Right lobe of liver (tissue), 4 donors: ENCODE measurements around the gene LHPP.

ENCODE experiments used
- CTCF ChIP-seq, 4 donors: fragments of 200-600 bp in 3 of 4; fragments of 450-650 bp in 1 of 4; IDR thresholded peaks; one replicate each; pipeline versions ENCODE4 v1.5.1 to v1.8.0; 2016 to 2022; ENCODE audit warnings: antibody characterized with exemption in 4 of 4, mild to moderate bottlenecking in 2 of 4
- POLR2A ChIP-seq: fragments of 450-650 bp; IDR thresholded peaks from one replicate; pipeline ENCODE4 v1.6.1; 2017; ENCODE audit warnings: antibody characterized with exemption, mild to moderate bottlenecking
- donor health status: DM: no; HTN: no; CAD: no.
- donor health status: DM: no; HTN: no; CAD: no.
- donor health status: DM: no; HTN: yes; CAD: no.

- TF ChIP-seq POLR2A (no peak), CTCF (IDR thresholded peaks at IDR 0.05) (no peak)
Measured at GRCh38 chr10:124562425-124563060, 100.9 kb downstream of the LHPP start.
